SU-DHL-6 (cell line): ENCODE measurements around the gene DPH1.
A peak's percentile ranks its signal among the peaks of the same experiment; 100 is the strongest.

Experiments used
- EZH2phosphoT487 ChIP-seq: fragments of 200-600 bp; sonication (generic), shearing (Covaris generic); conservative IDR thresholded peaks from 2 replicates; pipeline ENCODE4 v1.6.1; 2018; ENCODE audit warnings: mild to moderate bottlenecking, antibody characterized with exemption, low read length, moderate library complexity, mixed read lengths
- TF ChIP-seq, protein P1 (sequence below): fragments of 200-600 bp; sonication (generic); IDR thresholded peaks from one replicate; pipeline ENCODE4 v1.5.1; 2017; ENCODE audit warnings: antibody characterized with exemption, mild to moderate bottlenecking, low read length, moderate library complexity; ENCODE audit not compliant: insufficient read depth, poor library complexity, severe bottlenecking

DNA sequence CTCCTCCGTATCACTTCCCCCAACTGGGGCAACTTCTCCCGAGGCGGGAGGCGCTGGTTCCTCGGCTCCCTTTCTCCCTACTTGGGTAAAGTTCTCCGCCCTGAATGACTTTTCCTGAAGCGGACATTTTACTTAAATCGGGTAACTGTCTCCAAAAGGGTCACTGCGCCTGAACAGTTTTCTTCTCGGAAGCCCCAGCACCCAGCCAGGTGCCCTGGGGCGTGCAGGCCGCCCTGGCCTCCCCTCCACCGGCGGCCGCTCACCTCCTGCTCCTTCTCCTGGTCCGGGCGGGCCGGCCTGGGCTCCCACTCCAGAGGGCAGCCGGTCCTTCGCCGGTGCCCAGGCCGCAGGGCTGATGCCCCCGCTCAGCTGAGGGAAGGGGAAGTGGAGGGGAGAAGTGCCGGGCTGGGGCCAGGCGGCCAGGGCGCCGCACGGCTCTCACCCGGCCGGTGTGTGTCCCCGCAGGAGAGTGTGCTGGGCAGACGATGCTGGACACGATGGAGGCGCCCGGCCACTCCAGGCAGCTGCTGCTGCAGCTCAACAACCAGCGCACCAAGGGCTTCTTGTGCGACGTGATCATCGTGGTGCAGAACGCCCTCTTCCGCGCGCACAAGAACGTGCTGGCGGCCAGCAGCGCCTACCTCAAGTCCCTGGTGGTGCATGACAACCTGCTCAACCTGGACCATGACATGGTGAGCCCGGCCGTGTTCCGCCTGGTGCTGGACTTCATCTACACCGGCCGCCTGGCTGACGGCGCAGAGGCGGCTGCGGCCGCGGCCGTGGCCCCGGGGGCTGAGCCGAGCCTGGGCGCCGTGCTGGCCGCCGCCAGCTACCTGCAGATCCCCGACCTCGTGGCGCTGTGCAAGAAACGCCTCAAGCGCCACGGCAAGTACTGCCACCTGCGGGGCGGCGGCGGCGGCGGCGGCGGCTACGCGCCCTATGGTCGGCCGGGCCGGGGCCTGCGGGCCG, 26.5 kb downstream of the DPH1 start:
- TF ChIP-seq, protein P1, sequence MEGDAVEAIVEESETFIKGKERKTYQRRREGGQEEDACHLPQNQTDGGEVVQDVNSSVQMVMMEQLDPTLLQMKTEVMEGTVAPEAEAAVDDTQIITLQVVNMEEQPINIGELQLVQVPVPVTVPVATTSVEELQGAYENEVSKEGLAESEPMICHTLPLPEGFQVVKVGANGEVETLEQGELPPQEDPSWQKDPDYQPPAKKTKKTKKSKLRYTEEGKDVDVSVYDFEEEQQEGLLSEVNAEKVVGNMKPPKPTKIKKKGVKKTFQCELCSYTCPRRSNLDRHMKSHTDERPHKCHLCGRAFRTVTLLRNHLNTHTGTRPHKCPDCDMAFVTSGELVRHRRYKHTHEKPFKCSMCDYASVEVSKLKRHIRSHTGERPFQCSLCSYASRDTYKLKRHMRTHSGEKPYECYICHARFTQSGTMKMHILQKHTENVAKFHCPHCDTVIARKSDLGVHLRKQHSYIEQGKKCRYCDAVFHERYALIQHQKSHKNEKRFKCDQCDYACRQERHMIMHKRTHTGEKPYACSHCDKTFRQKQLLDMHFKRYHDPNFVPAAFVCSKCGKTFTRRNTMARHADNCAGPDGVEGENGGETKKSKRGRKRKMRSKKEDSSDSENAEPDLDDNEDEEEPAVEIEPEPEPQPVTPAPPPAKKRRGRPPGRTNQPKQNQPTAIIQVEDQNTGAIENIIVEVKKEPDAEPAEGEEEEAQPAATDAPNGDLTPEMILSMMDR, result no peak
- TF ChIP-seq EZH2phosphoT487, result 0 out of 2 replicates have a peak, but pooled peaks have one; percentile 45
